A673 (cell line): ENCODE data around the gene GPR27. TPM values are rescaled to one million over a fixed set of nuclear protein-coding genes. Genes with fewer than 3 reads are reported as not detected.

ENCODE experiments used
- BruUV-seq: library from RNA; stranded (reverse); fragments of 400-500 nt; replicated peaks from 2 replicates; lab custom pipeline; 2021; lab: Mats Ljungman, UMichigan
- CTCF ChIA-PET: fragments of 300-600 bp; sonication (Branson Sonifier 250); formaldehyde crosslinking; loops from one replicate; lab custom pipeline; 2022; ENCODE audit warnings: antibody characterized with exemption; lab: Charles Lee
- POLR2A ChIA-PET: fragments of 300-600 bp; sonication (Branson Sonifier 250); formaldehyde crosslinking; loops from one replicate; lab custom pipeline; 2022; ENCODE audit warnings: antibody characterized with exemption; ENCODE audit not compliant: low non-redundant PET; lab: Charles Lee
- DNase-seq: peaks from one replicate; pipeline ENCODE4 v3.0.0-alpha.2; 2015; ENCODE audit warnings: low spot score
- H3K27ac ChIP-seq: fragments of 200-600 bp; sonication (generic); 2 replicates; pipeline ENCODE4 v1.5.1; 2016; ENCODE audit warnings: mixed run types, low read depth, mild to moderate bottlenecking, mixed read lengths, antibody characterized with exemption, low read length; ENCODE audit not compliant: poor library complexity, severe bottlenecking
- H3K27me3 ChIP-seq: fragments of 200-600 bp; sonication (generic); replicated peaks from 2 replicates; pipeline ENCODE4 v1.6.1; 2017; ENCODE audit warnings: mixed run types, low read depth, mild to moderate bottlenecking, mixed read lengths, antibody characterized with exemption, low read length; ENCODE audit not compliant: insufficient read depth, poor library complexity
- H3K36me3 ChIP-seq: fragments of 200-600 bp; sonication (generic); 2 replicates; pipeline ENCODE4 v1.6.1; 2016; ENCODE audit warnings: mixed run types, mild to moderate bottlenecking, mixed read lengths, antibody characterized with exemption, low read length; ENCODE audit not compliant: insufficient read depth, poor library complexity, severe bottlenecking
- H3K4me1 ChIP-seq: fragments of 200-600 bp; sonication (generic); 2 replicates; pipeline ENCODE4 v1.6.1; 2017; ENCODE audit warnings: mixed run types, mild to moderate bottlenecking, mixed read lengths, antibody characterized with exemption, low read length; ENCODE audit not compliant: insufficient read depth, poor library complexity, severe bottlenecking
- H3K4me3 ChIP-seq: fragments of 200-600 bp; sonication (generic); 2 replicates; pipeline ENCODE4 v1.5.1; 2016; ENCODE audit warnings: low read depth, mixed run types, mild to moderate bottlenecking, mixed read lengths, low read length; ENCODE audit not compliant: poor library complexity, severe bottlenecking
- H3K9me3 ChIP-seq: fragments of 200-600 bp; sonication (generic); 2 replicates; pipeline ENCODE4 v1.6.1; 2016; ENCODE audit warnings: mixed run types, low read depth, mild to moderate bottlenecking, mixed read lengths, antibody characterized with exemption, low read length; ENCODE audit not compliant: poor library complexity, severe bottlenecking
- EZH2 ChIP-seq: fragments of 200-600 bp; sonication (generic); IDR thresholded peaks from 2 replicates; pipeline ENCODE4 v1.6.1; 2017; ENCODE audit warnings: borderline replicate concordance, low read depth, mild to moderate bottlenecking, mixed read lengths, antibody characterized with exemption, low read length; ENCODE audit not compliant: poor library complexity, severe bottlenecking
- intact Hi-C: fragments of 100-400 bp; cut with micrococcal nuclease; formaldehyde crosslinking; loops from one replicate; pipeline ENCODE4 v1.10.0; 2022; ENCODE audit not compliant: unreplicated experiment
- total RNA-seq: library from RNA; stranded (reverse); gene quantifications from 2 replicates; pipeline ENCODE4 v1.2.3, GENCODE V29; 2021
- TF ChIP-seq, protein P1 (sequence below): fragments of 300-800, 200-600 bp; sonication (generic); conservative IDR thresholded peaks from 2 replicates; pipeline ENCODE4 v1.5.1; 2017; ENCODE audit warnings: low read depth, mild to moderate bottlenecking, antibody characterized with exemption, low read length, moderate library complexity, mixed read lengths

GPR27 gene
- total RNA-seq, 1 experiment from 2014 or later = 6.4 TPM

DNA sequence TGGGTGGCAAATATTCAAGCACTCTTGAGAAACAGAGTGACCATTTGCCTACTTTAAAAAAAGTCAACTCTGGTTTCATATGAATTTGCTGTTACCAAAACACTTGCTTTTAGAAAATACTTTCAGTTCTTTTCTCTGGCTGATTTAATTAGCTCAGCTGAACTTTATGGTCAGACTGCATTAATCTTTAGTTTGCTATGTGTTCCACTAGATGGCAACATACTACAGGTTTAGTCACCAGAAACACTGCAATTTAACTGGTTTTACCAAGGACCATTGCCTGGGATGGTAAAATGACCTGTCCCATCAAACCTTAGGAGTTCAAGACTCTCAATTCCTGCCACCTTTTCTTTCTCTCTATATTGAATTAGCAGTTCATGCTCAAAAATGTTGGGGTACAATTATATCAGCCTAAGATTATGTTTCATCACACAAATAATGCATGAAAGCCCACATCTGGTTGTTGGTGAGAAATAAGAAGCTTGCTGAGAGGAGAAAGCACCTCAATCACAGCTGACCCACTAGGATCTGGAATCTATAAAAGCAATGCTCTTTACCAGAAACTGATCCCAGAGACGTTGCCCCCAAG lies 42.7 kb upstream of the GPR27 start:
- BruUV-seq = no TSS peak
- intact Hi-C loops = loop anchor here (10.0 kb wide), 1 partner anchor 554 kb away; no protein-coding TSS in a partner anchor
- peak; percentile 47 for DNase-seq
- CTCF ChIA-PET = no interaction called here
- Histone ChIP-seq H3K27me3 (no peaks in the 10 kb centered on the region), H3K4me3 (no peak overlapping the region), H3K36me3 (no peaks in the 10 kb centered on the region), H3K4me1 (no peaks in the 10 kb centered on the region), H3K27ac (no peak overlapping the region), H3K9me3 (no peaks in the 10 kb centered on the region)
- TF ChIP-seq, protein P1, sequence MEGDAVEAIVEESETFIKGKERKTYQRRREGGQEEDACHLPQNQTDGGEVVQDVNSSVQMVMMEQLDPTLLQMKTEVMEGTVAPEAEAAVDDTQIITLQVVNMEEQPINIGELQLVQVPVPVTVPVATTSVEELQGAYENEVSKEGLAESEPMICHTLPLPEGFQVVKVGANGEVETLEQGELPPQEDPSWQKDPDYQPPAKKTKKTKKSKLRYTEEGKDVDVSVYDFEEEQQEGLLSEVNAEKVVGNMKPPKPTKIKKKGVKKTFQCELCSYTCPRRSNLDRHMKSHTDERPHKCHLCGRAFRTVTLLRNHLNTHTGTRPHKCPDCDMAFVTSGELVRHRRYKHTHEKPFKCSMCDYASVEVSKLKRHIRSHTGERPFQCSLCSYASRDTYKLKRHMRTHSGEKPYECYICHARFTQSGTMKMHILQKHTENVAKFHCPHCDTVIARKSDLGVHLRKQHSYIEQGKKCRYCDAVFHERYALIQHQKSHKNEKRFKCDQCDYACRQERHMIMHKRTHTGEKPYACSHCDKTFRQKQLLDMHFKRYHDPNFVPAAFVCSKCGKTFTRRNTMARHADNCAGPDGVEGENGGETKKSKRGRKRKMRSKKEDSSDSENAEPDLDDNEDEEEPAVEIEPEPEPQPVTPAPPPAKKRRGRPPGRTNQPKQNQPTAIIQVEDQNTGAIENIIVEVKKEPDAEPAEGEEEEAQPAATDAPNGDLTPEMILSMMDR = peak; percentile 54
- no peak for TF ChIP-seq EZH2
- POLR2A ChIA-PET = interaction anchor here (0.6 kb wide), 1 partner anchor 595 kb away, joined by 3 read pairs; no protein-coding TSS in a partner anchor

DNA sequence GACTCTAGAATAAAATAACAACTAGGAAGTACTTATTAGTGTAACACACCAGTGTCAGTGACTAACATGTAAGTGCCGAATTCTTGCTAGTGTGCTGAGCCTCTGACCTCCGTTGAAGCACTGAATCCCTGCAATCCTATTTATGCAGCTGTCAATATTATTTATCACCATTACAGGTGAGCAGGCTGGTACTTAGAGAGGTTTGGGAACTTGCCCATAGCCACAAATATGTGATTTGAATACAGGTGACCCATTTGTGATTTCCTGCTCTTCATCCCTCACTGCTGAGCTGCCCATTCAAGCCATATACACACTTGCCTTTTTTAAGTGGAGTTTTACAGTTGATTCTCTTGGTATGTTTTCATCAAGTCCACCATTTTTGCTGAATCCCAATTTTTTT lies 40.6 kb upstream of the GPR27 start:
- Histone ChIP-seq H3K27me3 (no peaks in the 10 kb centered on the region), H3K36me3 (no peaks in the 10 kb centered on the region), H3K4me3 (no peak overlapping the region), H3K27ac (no peak overlapping the region), H3K9me3 (no peaks in the 10 kb centered on the region), H3K4me1 (no peaks in the 10 kb centered on the region)
- POLR2A ChIA-PET = no interaction called here
- no TSS peak for BruUV-seq
- TF ChIP-seq, protein P1 = no peak
- no peak for TF ChIP-seq EZH2
- no peak for DNase-seq
- CTCF ChIA-PET = interaction anchor here (0.6 kb wide), 1 partner anchor 1499 kb away, joined by 3 read pairs; no protein-coding TSS in a partner anchor
- intact Hi-C loops = loop anchor here (10.0 kb wide), 1 partner anchor 552 kb away; no protein-coding TSS in a partner anchor

DNA sequence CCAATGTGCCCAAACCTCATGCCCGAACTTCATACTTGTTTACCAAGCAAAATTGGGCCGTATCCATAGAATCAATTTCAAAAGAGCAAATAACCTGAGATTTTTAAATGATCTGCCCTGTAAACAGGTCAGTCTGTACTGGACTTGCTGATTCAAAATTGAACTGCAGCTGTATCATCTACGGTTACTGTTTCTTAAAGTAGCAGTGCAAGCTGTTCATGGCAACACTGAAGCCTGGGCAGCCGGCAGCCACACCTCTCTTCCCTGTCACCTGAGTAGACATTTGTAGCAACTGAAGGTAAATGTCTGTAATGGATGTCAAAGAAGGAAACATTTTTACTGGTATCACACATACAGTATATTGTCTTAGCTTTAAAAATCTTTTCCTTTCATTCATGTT lies 39.1 kb upstream of the GPR27 start:
- POLR2A ChIA-PET = no interaction called here
- Histone ChIP-seq H3K36me3 (no peaks in the 10 kb centered on the region), H3K4me3 (no peak overlapping the region), H3K27me3 (no peaks in the 10 kb centered on the region), H3K9me3 (no peaks in the 10 kb centered on the region), H3K27ac (no peak overlapping the region), H3K4me1 (no peaks in the 10 kb centered on the region)
- TF ChIP-seq, protein P1 = no peak
- TF ChIP-seq EZH2 = no peak
- DNase-seq = no peak
- no TSS peak for BruUV-seq
- CTCF ChIA-PET = no interaction called here
- intact Hi-C loops = loop anchor here (10.0 kb wide), 1 partner anchor 550 kb away; no protein-coding TSS in a partner anchor
